Suppressor macrophage treated with lipopolysaccharide for 1 hour (primary cell): Measurements from ENCODE around the gene IPO13.

ENCODE experiments used
- DNase-seq, 3 donors: peaks; one replicate each; pipeline ENCODE4 v3.0.0-alpha.2; 2020 to 2022

The IPO13 gene

GRCh38 chr1:43946236-43947060 is at the start of gene IPO13:
Gene IPO13, plus strand, starts transcription at chr1:43946950. Its CDS starts 651 bp downstream, at chr1:43947601.
- peak; percentile 97 to 98 (median 98) for DNase-seq

GRCh38 chr1:43898981-43899380 is 47.8 kb upstream of the IPO13 start:
- no peak for DNase-seq

- no peak for DNase-seq
Observed at GRCh38 chr1:43900386-43900785, 46.4 kb upstream of the IPO13 start.

- no peak for DNase-seq
Observed at GRCh38 chr1:43901196-43901961, 45.4 kb upstream of the IPO13 start.

- no peak for DNase-seq
Observed at GRCh38 chr1:43902058-43902831, 44.5 kb upstream of the IPO13 start.

- no peak for DNase-seq
Observed at GRCh38 chr1:43904660-43905551, 41.8 kb upstream of the IPO13 start.

GRCh38 chr1:43908226-43908625 is 38.5 kb upstream of the IPO13 start:
- DNase-seq = no peak

GRCh38 chr1:43908858-43909257 is 37.9 kb upstream of the IPO13 start:
- no peak for DNase-seq

GRCh38 chr1:43910343-43910742 is 36.4 kb upstream of the IPO13 start:
- DNase-seq = no peak

- no peak for DNase-seq
Observed at GRCh38 chr1:43912607-43913006, 34.1 kb upstream of the IPO13 start.

- DNase-seq = no peak
Observed at GRCh38 chr1:43913051-43913501, 33.7 kb upstream of the IPO13 start.

- no peak for DNase-seq
Observed at GRCh38 chr1:43913666-43914360, 32.9 kb upstream of the IPO13 start.

GRCh38 chr1:43914576-43915525 is 31.9 kb upstream of the IPO13 start:
- no peak for DNase-seq

GRCh38 chr1:43919906-43920305 is 26.8 kb upstream of the IPO13 start:
- no peak for DNase-seq

GRCh38 chr1:43921022-43921421 is 25.7 kb upstream of the IPO13 start:
- no peak for DNase-seq

- DNase-seq = no peak
Observed at GRCh38 chr1:43924516-43924915, 22.2 kb upstream of the IPO13 start.

- no peak for DNase-seq
Observed at GRCh38 chr1:43925846-43926245, 20.9 kb upstream of the IPO13 start.

- no peak for DNase-seq
Observed at GRCh38 chr1:43930168-43930948, 16.4 kb upstream of the IPO13 start.

GRCh38 chr1:43930949-43931275 is 15.8 kb upstream of the IPO13 start:
- DNase-seq = no peak
